Measurements from ENCODE around the gene TEKTIP1.

Gene TEKTIP1

DNA sequence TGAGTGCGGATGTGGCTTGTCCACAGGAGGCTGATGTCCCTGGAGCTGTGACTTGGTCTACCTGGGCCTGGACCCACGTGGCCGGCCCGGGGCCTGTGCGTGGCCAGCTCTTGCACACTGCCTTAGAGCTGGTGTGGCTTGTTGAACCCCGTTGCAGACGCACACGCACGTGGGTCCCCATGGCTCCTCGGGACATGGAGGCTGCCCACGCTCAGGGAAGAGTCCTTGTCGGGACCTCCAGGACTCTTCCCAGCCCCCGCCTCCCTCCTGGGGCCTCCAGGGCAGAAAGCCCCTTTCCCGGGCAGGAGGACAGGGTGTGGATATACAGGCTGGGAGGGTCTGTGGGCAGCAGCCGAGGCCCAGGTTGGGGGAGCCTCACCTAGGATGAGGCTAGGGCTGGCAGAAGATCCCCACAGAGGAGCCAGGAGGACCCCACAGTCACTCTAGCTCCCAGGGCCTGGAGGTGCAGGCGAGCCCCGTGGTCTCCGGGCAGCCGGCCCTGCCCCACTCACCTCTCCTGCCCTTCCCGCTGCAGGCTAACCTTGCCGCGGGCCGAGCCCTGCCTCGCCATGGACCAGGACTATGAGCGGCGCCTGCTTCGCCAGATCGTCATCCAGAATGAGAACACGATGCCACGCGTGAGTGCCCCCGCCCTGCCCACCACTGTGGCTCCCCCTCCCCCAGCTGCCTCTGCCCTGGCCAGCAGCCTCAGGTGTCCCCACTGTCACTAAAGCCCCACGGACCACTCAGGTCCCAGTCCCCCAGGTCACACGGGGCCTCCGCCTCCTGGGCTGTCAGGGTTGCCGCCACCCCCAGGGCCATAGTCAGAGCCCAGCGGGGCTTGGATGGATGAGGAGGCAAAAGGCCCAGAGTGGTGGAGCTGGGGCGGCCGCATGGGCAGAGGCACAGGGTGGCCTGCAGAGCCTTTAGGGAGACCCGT is 16.3 kb upstream of the TEKTIP1 start:
- H3K27me3 ChIP-seq (ENCODE audit: insufficient read depth, low read length, poor library complexity, severe bottlenecking), result no peaks in the 10 kb centered on the region
- H3K79me2 ChIP-seq (ENCODE audit: insufficient read depth, low read length), result peaks cover 49% of the 10 kb centered on the region
- peaks cover 71% of the 10 kb centered on the region; the same call in 1 of the 2 replicates for H3K36me3 ChIP-seq (ENCODE audit: insufficient read depth, low read length)
- H3K9me3 ChIP-seq (ENCODE audit: insufficient read depth, low read depth, low read length), result no peaks in the 10 kb centered on the region
- peaks cover 27% of the 10 kb centered on the region for H4K20me1 ChIP-seq (ENCODE audit: insufficient read depth, low read length, poor library complexity, severe bottlenecking)
- H3K4me2 ChIP-seq (ENCODE audit: low read depth, low read length, poor library complexity, severe bottlenecking), result no peak overlapping the region
- no peak overlapping the region for H3K4me3 ChIP-seq (ENCODE audit: low read length, poor library complexity, severe bottlenecking)
- TF ChIP-seq EZH2phosphoT487 (IDR thresholded peaks at IDR 0.05; ENCODE audit: borderline replicate concordance), result no peak
- no peaks in the 10 kb centered on the region for H3K4me1 ChIP-seq (ENCODE audit: insufficient read depth, low read length, poor library complexity, severe bottlenecking)
- H2AFZ ChIP-seq (ENCODE audit: low read length), result no peak overlapping the region
- no peaks in the 10 kb centered on the region for H3K9me2 ChIP-seq (replicated peaks; ENCODE audit: low read depth, low read length)
- no peaks in the 10 kb centered on the region for H3F3A ChIP-seq (ENCODE audit: low read depth)
- no peak overlapping the region for H3K9ac ChIP-seq (ENCODE audit: low read depth, low read length, poor library complexity, severe bottlenecking)

DNA sequence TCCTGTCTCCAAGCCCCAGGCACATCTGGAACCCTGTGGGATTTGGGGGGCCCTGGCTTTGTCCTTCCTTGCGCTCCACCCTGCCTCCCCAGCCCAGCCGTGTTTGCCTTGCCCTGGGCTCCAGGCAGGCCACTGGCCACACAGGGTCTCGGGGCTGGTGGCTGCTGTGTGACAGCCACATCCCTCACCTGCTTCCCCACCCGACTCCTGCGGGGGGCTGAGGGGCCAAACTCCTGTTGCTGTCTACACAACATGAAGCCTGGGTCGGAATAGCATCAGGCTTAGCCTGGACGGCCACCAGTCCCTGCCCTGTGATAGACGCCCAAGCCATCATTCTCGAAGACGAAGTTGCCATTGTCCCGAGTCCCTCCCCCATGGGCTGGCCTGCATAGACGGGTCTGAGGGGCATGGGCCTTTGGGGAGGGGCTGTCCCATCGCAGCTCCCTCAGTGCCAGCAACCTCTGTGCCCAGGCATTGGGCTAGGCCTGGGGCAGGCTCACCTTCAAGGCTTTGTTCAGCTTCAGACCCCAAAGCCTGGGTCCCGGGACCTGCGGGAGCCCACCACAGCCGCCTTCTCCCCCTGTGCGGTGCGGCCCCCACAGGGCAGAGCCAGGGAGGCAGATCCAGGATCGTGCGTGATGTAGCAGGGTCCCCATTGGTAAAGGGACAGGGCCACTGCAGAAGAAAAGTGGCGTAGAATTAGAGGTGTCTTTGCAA is 15.5 kb upstream of the TEKTIP1 start:
- Histone ChIP-seq H4K20me1 (ENCODE audit: insufficient read depth, low read length, poor library complexity, severe bottlenecking) (peaks cover 27% of the 10 kb centered on the region), H3F3A (ENCODE audit: low read depth) (no peaks in the 10 kb centered on the region), H3K27me3 (ENCODE audit: insufficient read depth, low read length, poor library complexity, severe bottlenecking) (no peaks in the 10 kb centered on the region), H3K79me2 (ENCODE audit: insufficient read depth, low read length) (peaks cover 40% of the 10 kb centered on the region), H3K4me3 (ENCODE audit: low read length, poor library complexity, severe bottlenecking) (no peak overlapping the region), H3K9me2 (replicated peaks; ENCODE audit: low read depth, low read length) (no peaks in the 10 kb centered on the region), H3K9ac (ENCODE audit: low read depth, low read length, poor library complexity, severe bottlenecking) (no peak overlapping the region), H3K36me3 (ENCODE audit: insufficient read depth, low read length) (peaks cover 71% of the 10 kb centered on the region; the same call in 1 of the 2 replicates), H3K4me2 (ENCODE audit: low read depth, low read length, poor library complexity, severe bottlenecking) (no peak overlapping the region), H3K4me1 (ENCODE audit: insufficient read depth, low read length, poor library complexity, severe bottlenecking) (no peaks in the 10 kb centered on the region), H2AFZ (ENCODE audit: low read length) (no peak overlapping the region), H3K9me3 (ENCODE audit: insufficient read depth, low read depth, low read length) (no peaks in the 10 kb centered on the region)
- TF ChIP-seq, protein P1, sequence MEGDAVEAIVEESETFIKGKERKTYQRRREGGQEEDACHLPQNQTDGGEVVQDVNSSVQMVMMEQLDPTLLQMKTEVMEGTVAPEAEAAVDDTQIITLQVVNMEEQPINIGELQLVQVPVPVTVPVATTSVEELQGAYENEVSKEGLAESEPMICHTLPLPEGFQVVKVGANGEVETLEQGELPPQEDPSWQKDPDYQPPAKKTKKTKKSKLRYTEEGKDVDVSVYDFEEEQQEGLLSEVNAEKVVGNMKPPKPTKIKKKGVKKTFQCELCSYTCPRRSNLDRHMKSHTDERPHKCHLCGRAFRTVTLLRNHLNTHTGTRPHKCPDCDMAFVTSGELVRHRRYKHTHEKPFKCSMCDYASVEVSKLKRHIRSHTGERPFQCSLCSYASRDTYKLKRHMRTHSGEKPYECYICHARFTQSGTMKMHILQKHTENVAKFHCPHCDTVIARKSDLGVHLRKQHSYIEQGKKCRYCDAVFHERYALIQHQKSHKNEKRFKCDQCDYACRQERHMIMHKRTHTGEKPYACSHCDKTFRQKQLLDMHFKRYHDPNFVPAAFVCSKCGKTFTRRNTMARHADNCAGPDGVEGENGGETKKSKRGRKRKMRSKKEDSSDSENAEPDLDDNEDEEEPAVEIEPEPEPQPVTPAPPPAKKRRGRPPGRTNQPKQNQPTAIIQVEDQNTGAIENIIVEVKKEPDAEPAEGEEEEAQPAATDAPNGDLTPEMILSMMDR (conservative IDR thresholded peaks at IDR 0.05; ENCODE audit: low read length), result no peak
- TF ChIP-seq EZH2phosphoT487 (IDR thresholded peaks at IDR 0.05; ENCODE audit: borderline replicate concordance), result no peak

DNA sequence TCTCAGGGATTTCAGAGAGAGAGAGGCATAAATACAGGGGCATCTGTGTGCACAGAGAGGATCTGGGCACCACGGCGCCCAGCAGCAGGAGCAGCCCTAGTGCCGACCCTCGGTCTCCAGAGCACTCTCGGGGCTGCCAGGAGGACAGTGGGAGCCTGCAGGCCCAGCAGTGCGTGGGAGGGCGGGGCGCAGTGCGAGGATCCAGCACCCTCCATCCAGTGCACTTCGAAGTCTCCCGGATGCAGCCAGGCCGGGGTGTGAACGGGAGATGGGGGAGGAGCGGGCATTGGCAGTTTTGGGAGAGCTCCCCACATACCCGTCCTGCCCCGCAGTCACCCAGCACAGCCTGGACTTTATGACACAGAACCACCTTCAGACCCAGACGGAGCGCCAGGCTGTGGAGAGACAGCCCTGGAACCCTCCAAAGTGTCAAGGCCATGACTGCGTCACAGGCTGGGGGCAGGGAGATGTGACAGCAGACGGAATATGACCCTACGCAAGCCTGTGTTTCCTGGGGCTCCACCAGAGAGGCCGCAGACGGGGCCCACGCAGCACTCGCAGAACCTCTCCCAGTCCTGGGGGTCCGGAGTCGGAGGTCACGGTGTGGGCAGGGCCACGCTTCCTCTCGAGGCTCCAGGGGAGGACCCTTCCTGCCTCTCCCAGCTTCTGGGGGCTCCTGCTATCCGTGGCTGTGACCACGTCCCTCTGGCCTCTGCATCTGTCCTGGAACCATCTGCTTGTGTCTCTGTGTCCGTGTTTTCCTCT is 14.7 kb upstream of the TEKTIP1 start:
- no peaks in the 10 kb centered on the region for H3F3A ChIP-seq (ENCODE audit: low read depth)
- H2AFZ ChIP-seq (ENCODE audit: low read length), result no peak overlapping the region
- H3K27me3 ChIP-seq (ENCODE audit: insufficient read depth, low read length, poor library complexity, severe bottlenecking), result no peaks in the 10 kb centered on the region
- peaks cover 66% of the 10 kb centered on the region; the same call in 1 of the 2 replicates for H3K36me3 ChIP-seq (ENCODE audit: insufficient read depth, low read length)
- peaks cover 22% of the 10 kb centered on the region for H4K20me1 ChIP-seq (ENCODE audit: insufficient read depth, low read length, poor library complexity, severe bottlenecking)
- TF ChIP-seq EZH2phosphoT487 (IDR thresholded peaks at IDR 0.05; ENCODE audit: borderline replicate concordance), result no peak
- TF ChIP-seq, protein P1 (conservative IDR thresholded peaks at IDR 0.05; ENCODE audit: low read length), result no peak
- no peaks in the 10 kb centered on the region for H3K4me1 ChIP-seq (ENCODE audit: insufficient read depth, low read length, poor library complexity, severe bottlenecking)
- H3K9me3 ChIP-seq (ENCODE audit: insufficient read depth, low read depth, low read length), result no peaks in the 10 kb centered on the region
- peaks cover 33% of the 10 kb centered on the region for H3K79me2 ChIP-seq (ENCODE audit: insufficient read depth, low read length)
- H3K9me2 ChIP-seq (replicated peaks; ENCODE audit: low read depth, low read length), result no peaks in the 10 kb centered on the region
- H3K9ac ChIP-seq (ENCODE audit: low read depth, low read length, poor library complexity, severe bottlenecking), result no peak overlapping the region
- no peak overlapping the region for H3K4me2 ChIP-seq (ENCODE audit: low read depth, low read length, poor library complexity, severe bottlenecking)
- no peak overlapping the region for H3K4me3 ChIP-seq (ENCODE audit: low read length, poor library complexity, severe bottlenecking)
